ENCODE results near the gene SWT1. TPM values are rescaled to one million over a fixed set of nuclear protein-coding genes. Genes with fewer than 3 reads are reported as not detected.

Gene SWT1
- total RNA-seq, 6 experiments from 2014 or later = 2.0 to 3.9 (median 2.4) TPM

DNA sequence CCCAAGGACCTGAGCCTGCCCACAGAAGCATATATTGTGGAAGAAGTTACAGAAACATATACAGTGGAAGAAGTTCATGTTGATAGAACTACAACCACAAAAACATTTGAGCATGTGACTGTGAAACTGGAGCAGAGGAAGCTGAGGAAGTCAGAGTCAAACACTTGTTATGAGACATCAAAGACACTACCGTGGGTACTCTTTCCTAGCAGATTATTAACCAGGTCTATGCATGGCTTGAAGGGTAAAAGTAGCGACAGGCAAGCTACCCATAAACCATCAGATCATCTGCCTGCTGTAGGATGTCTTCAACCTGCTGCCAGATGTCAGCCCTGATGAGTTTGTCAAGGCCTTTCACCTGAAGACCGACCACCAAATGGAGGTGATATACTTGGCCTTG lies 124.3 kb downstream of the SWT1 start:
- intact Hi-C loops (cut with DNase I) = no loop called here
- TF ChIP-seq, protein P1, sequence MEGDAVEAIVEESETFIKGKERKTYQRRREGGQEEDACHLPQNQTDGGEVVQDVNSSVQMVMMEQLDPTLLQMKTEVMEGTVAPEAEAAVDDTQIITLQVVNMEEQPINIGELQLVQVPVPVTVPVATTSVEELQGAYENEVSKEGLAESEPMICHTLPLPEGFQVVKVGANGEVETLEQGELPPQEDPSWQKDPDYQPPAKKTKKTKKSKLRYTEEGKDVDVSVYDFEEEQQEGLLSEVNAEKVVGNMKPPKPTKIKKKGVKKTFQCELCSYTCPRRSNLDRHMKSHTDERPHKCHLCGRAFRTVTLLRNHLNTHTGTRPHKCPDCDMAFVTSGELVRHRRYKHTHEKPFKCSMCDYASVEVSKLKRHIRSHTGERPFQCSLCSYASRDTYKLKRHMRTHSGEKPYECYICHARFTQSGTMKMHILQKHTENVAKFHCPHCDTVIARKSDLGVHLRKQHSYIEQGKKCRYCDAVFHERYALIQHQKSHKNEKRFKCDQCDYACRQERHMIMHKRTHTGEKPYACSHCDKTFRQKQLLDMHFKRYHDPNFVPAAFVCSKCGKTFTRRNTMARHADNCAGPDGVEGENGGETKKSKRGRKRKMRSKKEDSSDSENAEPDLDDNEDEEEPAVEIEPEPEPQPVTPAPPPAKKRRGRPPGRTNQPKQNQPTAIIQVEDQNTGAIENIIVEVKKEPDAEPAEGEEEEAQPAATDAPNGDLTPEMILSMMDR (IDR thresholded peaks at IDR 0.05) = no peak
- no peak for TF ChIP-seq POLR2A (IDR thresholded peaks at IDR 0.05)
- H3K27me3 ChIP-seq = no peaks in the 10 kb centered on the region
- no peak overlapping the region for H3K4me3 ChIP-seq
- 40% methylated on average over 3 of the region's 3 CpGs for WGBS (ENCODE audit: insufficient coverage, low coverage, low lambda C conversion rate, missing lambda C conversion rate)
- no peaks in the 10 kb centered on the region for H3K4me1 ChIP-seq
- H3K36me3 ChIP-seq = no peaks in the 10 kb centered on the region
- DNase-seq = no peak
- ATAC-seq = no peak
- H3K27ac ChIP-seq = no peak overlapping the region
- H3K9me3 ChIP-seq = no peaks in the 10 kb centered on the region

DNA sequence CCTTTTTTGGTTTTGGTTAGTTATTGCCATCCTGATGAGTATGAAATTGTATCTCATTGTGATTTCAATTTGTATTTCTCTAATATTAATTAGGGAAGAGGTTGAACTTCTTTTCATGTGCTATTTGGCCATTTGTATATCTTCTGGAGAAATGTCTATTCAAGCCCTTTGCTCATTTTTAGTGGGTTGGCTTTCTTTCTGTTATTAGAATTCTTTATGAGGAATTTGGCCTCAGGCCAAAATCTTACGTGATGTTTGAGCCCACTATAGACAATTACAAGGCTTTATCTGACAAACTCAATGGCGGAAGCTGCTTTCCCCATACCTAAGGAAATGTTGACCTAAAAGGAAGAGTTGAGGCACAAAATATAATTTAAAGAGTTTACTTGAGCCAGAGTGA lies 127.1 kb downstream of the SWT1 start:
- no peak for TF ChIP-seq POLR2A (IDR thresholded peaks at IDR 0.05)
- TF ChIP-seq, protein P1 (IDR thresholded peaks at IDR 0.05) = no peak
- Histone ChIP-seq H3K9me3 (peaks cover 0 to 3% (median 0%) of the 10 kb centered on the region in 4 donors), H3K27ac (no peak overlapping the region), H3K36me3 (no peaks in the 10 kb centered on the region), H3K27me3 (no peaks in the 10 kb centered on the region), H3K4me3 (no peak overlapping the region), H3K4me1 (no peaks in the 10 kb centered on the region)
- no peak for ATAC-seq
- intact Hi-C loops (cut with DNase I) = no loop called here
- no peak for DNase-seq
- WGBS (ENCODE audit: insufficient coverage, low coverage, low lambda C conversion rate, missing lambda C conversion rate) = 81% methylated on average over 2 of the region's 2 CpGs

DNA sequence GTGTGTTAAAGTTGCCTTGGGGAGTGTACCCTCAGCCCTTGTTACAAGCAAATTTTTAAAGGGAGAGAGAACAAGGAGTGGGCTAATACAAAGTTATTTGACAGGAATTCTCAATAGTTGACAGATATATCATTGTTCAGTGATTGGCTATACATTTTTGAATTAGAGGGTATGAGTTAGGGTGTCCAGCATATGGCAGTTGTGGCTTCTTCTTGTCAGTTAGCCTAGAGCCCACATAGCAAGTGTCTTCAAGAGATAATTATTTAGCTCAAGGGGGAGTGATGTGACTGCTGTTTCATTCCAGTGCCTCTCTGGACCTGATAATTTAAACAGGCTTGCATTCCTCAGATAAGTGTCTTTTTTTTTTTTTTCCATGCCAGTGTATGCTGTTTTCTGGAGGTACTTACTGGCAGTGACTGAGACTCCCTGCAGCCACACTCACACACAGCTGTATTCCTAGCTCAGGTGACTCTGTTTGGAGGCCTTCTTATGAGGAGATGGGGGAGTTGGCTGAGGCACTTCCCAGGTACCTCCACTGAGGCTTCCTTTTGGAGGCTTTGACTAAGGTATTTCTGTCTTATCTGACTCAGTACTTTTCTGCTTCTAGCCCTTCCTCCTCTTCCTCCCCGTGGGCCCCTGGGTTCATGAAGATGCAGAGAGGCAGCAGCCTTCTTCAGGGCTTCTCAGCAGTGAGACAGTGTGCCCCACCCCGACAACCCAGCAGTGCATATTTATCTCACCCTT lies 127.7 kb downstream of the SWT1 start:
- intact Hi-C loops (cut with DNase I) = no loop called here
- Histone ChIP-seq H3K27me3 (no peaks in the 10 kb centered on the region), H3K4me3 (no peak overlapping the region), H3K36me3 (no peaks in the 10 kb centered on the region), H3K9me3 (peaks cover 0 to 3% (median 0%) of the 10 kb centered on the region in 4 donors), H3K4me1 (no peaks in the 10 kb centered on the region), H3K27ac (no peak overlapping the region)
- DNase-seq (no peak), ATAC-seq (no peak)
- 74% methylated on average over 2 of the region's 2 CpGs for WGBS (ENCODE audit: insufficient coverage, low coverage, low lambda C conversion rate, missing lambda C conversion rate)
- TF ChIP-seq POLR2A (IDR thresholded peaks at IDR 0.05) = no peak
- TF ChIP-seq, protein P1 (IDR thresholded peaks at IDR 0.05) = no peak

DNA sequence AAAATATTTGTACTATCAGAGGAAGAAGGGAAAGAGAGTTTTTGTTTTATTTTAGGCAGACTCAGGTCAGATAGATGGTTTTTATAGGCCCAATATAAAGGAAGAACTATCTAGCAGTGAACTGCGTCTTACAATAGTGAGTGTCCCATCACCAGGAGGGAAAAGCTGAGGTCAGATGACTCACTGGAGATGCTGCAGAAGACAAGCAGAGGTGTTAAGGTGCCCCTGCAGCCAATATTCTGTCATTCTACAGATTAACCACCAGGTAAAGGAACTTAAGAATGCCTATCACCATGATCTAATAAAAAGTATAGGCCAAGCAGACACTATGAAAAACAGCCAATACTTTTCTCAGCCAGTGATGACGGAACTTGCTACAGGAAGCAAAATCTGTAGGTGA lies 130.5 kb downstream of the SWT1 start:
- WGBS (ENCODE audit: insufficient coverage, low coverage, low lambda C conversion rate, missing lambda C conversion rate) = 100% methylated on average over 2 of the region's 2 CpGs
- intact Hi-C loops (cut with DNase I) = no loop called here
- ATAC-seq (no peak), DNase-seq (no peak)
- Histone ChIP-seq H3K4me1 (no peaks in the 10 kb centered on the region), H3K9me3 (peaks cover 0 to 3% (median 0%) of the 10 kb centered on the region in 4 donors), H3K27me3 (no peaks in the 10 kb centered on the region), H3K4me3 (no peak overlapping the region), H3K36me3 (no peaks in the 10 kb centered on the region), H3K27ac (no peak overlapping the region)
- TF ChIP-seq POLR2A (IDR thresholded peaks at IDR 0.05) = no peak
- TF ChIP-seq, protein P1 (IDR thresholded peaks at IDR 0.05) = no peak
